H1 (cell line): ENCODE data around the gene SLC16A5. TPM values are rescaled to one million over a fixed set of nuclear protein-coding genes. Genes with fewer than 3 reads are reported as not detected.

ENCODE experiments used
- CTCF ChIA-PET: fragments of 300-600 bp; sonication (Branson Sonifier 250); formaldehyde crosslinking; loops from one replicate; lab custom pipeline; 2021; ENCODE audit not compliant: partially characterized antibody; lab: Charles Lee
- POLR2A ChIA-PET: fragments of 300-600 bp; sonication (Branson Sonifier 250); formaldehyde crosslinking; loops from one replicate; lab custom pipeline; 2021; ENCODE audit warnings: inconsistent platforms; ENCODE audit not compliant: partially characterized antibody; lab: Charles Lee
- DNase-seq, 2 experiments: peaks; one replicate each; pipeline versions ENCODE4 v3.0.0 to v3.0.0-alpha.2; 2010 to 2022; ENCODE audit warnings: low spot score in 2 of 2, low read depth in 1 of 2, mixed read lengths in 1 of 2
- FAIRE-seq: peaks from 2 replicates; lab custom pipeline; 2011; peaks lifted over from hg19 to GRCh38; lab: Jason Lieb, UNC
- H2AFZ ChIP-seq: 2 replicates; pipeline ENCODE4 v1.8.1; 2012; ENCODE audit warnings: low read length, inconsistent platforms
- H2AK5ac ChIP-seq: 2 replicates; pipeline ENCODE4 v1.6.1; 2013; ENCODE audit warnings: low read depth, low read length
- H2BK120ac ChIP-seq: replicated peaks from 2 replicates; pipeline ENCODE3; 2013; ENCODE audit warnings: low read depth, low read length, inconsistent platforms
- H2BK12ac ChIP-seq: 2 replicates; pipeline ENCODE4 v1.6.1; 2013; ENCODE audit warnings: low read depth, low read length
- H2BK15ac ChIP-seq: 2 replicates; pipeline ENCODE4 v1.6.1; 2013; ENCODE audit warnings: low read length
- H2BK20ac ChIP-seq: 2 replicates; pipeline ENCODE4 v1.6.1; 2013; ENCODE audit warnings: low read length
- H2BK5ac ChIP-seq: 2 replicates; pipeline ENCODE4 v1.6.1; 2013; ENCODE audit warnings: low read depth, low read length
- H3K14ac ChIP-seq: 2 replicates; pipeline ENCODE4 v1.6.1; 2013; ENCODE audit warnings: inconsistent platforms; ENCODE audit not compliant: insufficient read length
- H3K18ac ChIP-seq: 2 replicates; pipeline ENCODE4 v1.6.1; 2013; ENCODE audit warnings: low read length; ENCODE audit errors: extremely low read depth
- H3K23ac ChIP-seq: 2 replicates; pipeline ENCODE4 v1.6.1; 2013; ENCODE audit warnings: inconsistent platforms; ENCODE audit not compliant: insufficient read length
- H3K23me2 ChIP-seq: 2 replicates; pipeline ENCODE4 v1.6.1; 2013; ENCODE audit warnings: low read depth, low read length
- H3K27ac ChIP-seq: 2 replicates; pipeline ENCODE4 v1.6.1; 2011; ENCODE audit warnings: low read depth, low read length, inconsistent platforms
- H3K27me3 ChIP-seq, 4 experiments: replicated peaks in 1 of 4; 1 replicate in 1 of 4; 2 replicates in 3 of 4; pipeline versions ENCODE4 v1.6.1 to v1.8.1; 2011 to 2013; ENCODE audit warnings: low read length in 3 of 4, mild to moderate bottlenecking in 3 of 4, inconsistent platforms in 2 of 4, mixed read lengths in 2 of 4, moderate library complexity in 1 of 4; ENCODE audit not compliant: control insufficient read depth in 3 of 4, insufficient read depth in 3 of 4; ENCODE audit errors: extremely low read depth in 1 of 4
- H3K36me3 ChIP-seq, 4 experiments: 2 replicates each; pipeline versions ENCODE4 v1.6.1 to v1.8.1; 2011 to 2013; ENCODE audit warnings: mild to moderate bottlenecking in 4 of 4, low read length in 3 of 4, moderate library complexity in 2 of 4, control low read depth in 1 of 4, inconsistent platforms in 1 of 4; ENCODE audit not compliant: insufficient read depth in 4 of 4, control insufficient read depth in 2 of 4
- H3K4ac ChIP-seq: replicated peaks from 2 replicates; pipeline ENCODE3; 2013; ENCODE audit warnings: low read length, low read depth, mixed read lengths, inconsistent platforms; ENCODE audit not compliant: insufficient read length
- H3K4me1 ChIP-seq, 4 experiments: replicated peaks in 1 of 4; 1 replicate in 1 of 4; 2 replicates in 3 of 4; pipeline versions ENCODE4 v1.6.1 to v1.8.1; 2011 to 2013; ENCODE audit warnings: low read length in 3 of 4, inconsistent platforms in 2 of 4, mixed read lengths in 1 of 4; ENCODE audit not compliant: insufficient read depth in 4 of 4, control insufficient read depth in 3 of 4
- H3K4me2 ChIP-seq, 2 experiments: 2 replicates each; pipeline versions ENCODE4 v1.6.1 to v1.8.1; 2011 to 2013; ENCODE audit warnings: low read depth in 2 of 2, low read length in 2 of 2, control low read depth in 1 of 2, inconsistent platforms in 1 of 2, mild to moderate bottlenecking in 1 of 2; ENCODE audit not compliant: insufficient read depth in 1 of 2
- H3K4me3 ChIP-seq, 4 experiments: fragments of 200-600, 300-600 bp in 1 of 4; sonication (generic), shearing (Covaris generic), sonication (Bioruptor Twin) in 1 of 4; 2 replicates each; pipeline versions ENCODE4 v1.5.1 to v1.8.1; 2011 to 2016; ENCODE audit warnings: low read length in 4 of 4, low read depth in 3 of 4, control low read depth in 2 of 4, inconsistent platforms in 2 of 4, mild to moderate bottlenecking in 2 of 4, mixed read lengths in 1 of 4, moderate library complexity in 1 of 4; ENCODE audit not compliant: insufficient read depth in 2 of 4; ENCODE audit errors: extremely low read depth in 1 of 4
- H3K56ac ChIP-seq: replicated peaks from 2 replicates; pipeline ENCODE3; 2013; ENCODE audit warnings: low read depth, mild to moderate bottlenecking, mixed read lengths, low read length, inconsistent platforms; ENCODE audit not compliant: insufficient read length
- H3K79me1 ChIP-seq: 2 replicates; pipeline ENCODE4 v1.6.1; 2013; ENCODE audit warnings: low read depth, low read length, control low read depth
- H3K79me2 ChIP-seq, 2 experiments: 2 replicates each; pipeline versions ENCODE4 v1.6.1 to v1.8.1; 2012 to 2013; ENCODE audit warnings: low read length in 2 of 2, mild to moderate bottlenecking in 2 of 2, inconsistent platforms in 1 of 2; ENCODE audit not compliant: insufficient read depth in 2 of 2, control insufficient read depth in 1 of 2
- H3K9ac ChIP-seq, 4 experiments: replicated peaks in 1 of 4; 1 replicate in 1 of 4; 2 replicates in 3 of 4; pipeline versions ENCODE4 v1.6.1 to v1.8.1; 2011 to 2013; ENCODE audit warnings: low read depth in 3 of 4, low read length in 3 of 4, control low read depth in 2 of 4, mild to moderate bottlenecking in 2 of 4, moderate library complexity in 2 of 4, inconsistent platforms in 1 of 4; ENCODE audit errors: extremely low read depth in 1 of 4
- H3K9me3 ChIP-seq, 2 experiments: 2 replicates each; pipeline versions ENCODE4 v1.6.1 to v1.8.1; 2012 to 2013; ENCODE audit warnings: mild to moderate bottlenecking in 2 of 2, moderate library complexity in 2 of 2, control low read depth in 1 of 2, inconsistent platforms in 1 of 2, low read depth in 1 of 2, low read length in 1 of 2, mixed read lengths in 1 of 2; ENCODE audit not compliant: insufficient read depth in 2 of 2
- H4K20me1 ChIP-seq, 2 experiments: replicated peaks in 1 of 2; 2 replicates each; pipeline versions ENCODE3 to v1.8.1; 2011 to 2013; ENCODE audit warnings: inconsistent platforms in 2 of 2, low read length in 2 of 2, mild to moderate bottlenecking in 1 of 2; ENCODE audit not compliant: insufficient read depth in 2 of 2, control insufficient read depth in 1 of 2
- H4K5ac ChIP-seq: 2 replicates; pipeline ENCODE4 v1.6.1; 2013; ENCODE audit warnings: low read length, low read depth, mixed read lengths, inconsistent platforms; ENCODE audit not compliant: insufficient read length
- H4K8ac ChIP-seq: 2 replicates; pipeline ENCODE4 v1.8.0; 2013; ENCODE audit warnings: mild to moderate bottlenecking, moderate library complexity, low read length, inconsistent platforms; ENCODE audit not compliant: insufficient read depth; ENCODE audit errors: extremely low read depth
- H4K91ac ChIP-seq: replicated peaks from 2 replicates; pipeline ENCODE3; 2013; ENCODE audit warnings: low read length, mixed read lengths, inconsistent platforms; ENCODE audit not compliant: insufficient read length
- GABPA ChIP-seq: IDR thresholded peaks from 2 replicates; pipeline ENCODE4 v1.6.1; 2011; ENCODE audit warnings: mild to moderate bottlenecking, low read length, moderate library complexity, borderline replicate concordance; ENCODE audit not compliant: insufficient read depth
- NRF1 ChIP-seq: IDR thresholded peaks from 2 replicates; pipeline ENCODE4 v1.6.1; 2011; ENCODE audit warnings: mild to moderate bottlenecking, low read depth, low read length, improper control_type of control experiment
- POLR2A ChIP-seq, 2 experiments: IDR thresholded peaks; 1 replicate in 1 of 2; 2 replicates in 1 of 2; pipeline ENCODE4 v1.6.1; 2011; ENCODE audit warnings: low read depth in 2 of 2, low read length in 2 of 2, mild to moderate bottlenecking in 2 of 2; ENCODE audit errors: control extremely low read depth in 1 of 2
- SP1 ChIP-seq: IDR thresholded peaks from 2 replicates; pipeline ENCODE4 v1.6.1; 2011; ENCODE audit warnings: low read depth, low read length
- YY1 ChIP-seq: IDR thresholded peaks from 2 replicates; pipeline ENCODE4 v1.6.1; 2011; ENCODE audit warnings: low read depth, mild to moderate bottlenecking, low read length
- polyA plus RNA-seq, 7 experiments: library from polyadenylated mRNA; depleted of rRNA in 3 of 7; stranded (reverse) in 5 of 7; unstranded in 2 of 7; fragments of >200 nt in 5 of 7; fragments of 200-250 nt in 2 of 7; gene quantifications; 1 replicate in 5 of 7; 2 replicates in 1 of 7; 4 replicates in 1 of 7; pipeline versions ENCODE4 v1.2.1 to v1.2.3, GENCODE V29; 2011 to 2013; ENCODE audit warnings: missing spikeins in 2 of 7, mixed read lengths in 2 of 7
- total RNA-seq: library from RNA; stranded (reverse); fragmentation: NEBNext Ultra II Directional; extraction: Animal tissue kit (Norgen Biotek cat#: 25700); gene quantifications from 2 replicates; pipeline ENCODE4 v1.2.1, GENCODE V29; 2021
- TF ChIP-seq, protein P1 (sequence below): IDR thresholded peaks from 2 replicates; pipeline ENCODE4 v1.6.1; 2012; ENCODE audit warnings: inconsistent platforms
- TF ChIP-seq, protein P2 (sequence below): IDR thresholded peaks from 2 replicates; pipeline ENCODE4 v1.6.1; 2012; ENCODE audit warnings: low read length, inconsistent platforms

SLC16A5 gene
- total and polyA plus RNA-seq, 2 of the 8 experiments (the other 6 are each of a cell fraction or from before 2014, with no cell fraction given), result 17.1 to 34.7 TPM

DNA sequence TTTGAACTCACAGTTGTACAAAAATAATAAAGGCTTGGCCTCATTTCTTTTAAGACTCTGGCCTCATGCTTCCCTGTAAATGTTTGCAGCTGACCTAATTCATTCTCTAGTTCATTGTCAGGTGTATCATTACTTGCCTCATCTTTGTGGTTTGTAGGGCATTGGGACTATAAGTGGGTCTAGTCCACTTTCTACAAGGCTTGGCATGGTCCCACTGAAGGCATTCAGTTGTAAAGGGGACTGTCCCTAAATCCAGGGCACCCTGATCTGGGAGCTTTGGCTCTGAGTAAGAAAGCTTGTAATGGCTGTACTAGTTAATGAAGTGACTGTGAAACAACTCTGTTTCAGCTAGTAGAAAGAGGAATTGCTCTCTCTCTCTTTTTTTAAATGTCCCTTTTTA, 38.0 kb upstream of the SLC16A5 start:
- no peak overlapping the region for H2BK20ac ChIP-seq
- POLR2A ChIA-PET, result interaction anchor here (1.2 to 4.8 kb wide), 4 partner anchors 10 to 55 kb away, joined by 4 to 20 read pairs (median 6); partner anchors contain the start of gene MRPL58
- H2BK15ac ChIP-seq, result no peak overlapping the region
- H3K4me2 ChIP-seq, result no peak overlapping the region; a peak in 1 of 4 replicates
- CTCF ChIA-PET, result interaction anchor here (0.7 to 2.1 kb wide), 6 partner anchors 10 to 238 kb away, joined by 3 to 5 read pairs (median 3); no protein-coding TSS in a partner anchor
- H3K36me3 ChIP-seq, result peaks cover 2 to 44% (median 25%) of the 10 kb centered on the region in 4 experiments; a peak in 7 of 8 replicates
- H4K20me1 ChIP-seq, result peaks cover 4 to 5% of the 10 kb centered on the region in 2 experiments
- H3K4me1 ChIP-seq, result peaks cover 0 to 8% (median 1%) of the 10 kb centered on the region in 4 experiments; a peak in 3 of 7 replicates
- no peak overlapping the region for H3K14ac ChIP-seq
- no peak overlapping the region for H4K91ac ChIP-seq
- no peak overlapping the region for H3K56ac ChIP-seq
- H3K4me3 ChIP-seq, result no peak overlapping the region
- no peak overlapping the region for H3K9ac ChIP-seq
- peaks cover 6% of the 10 kb centered on the region; the same call in 1 of the 2 replicates for H3K79me1 ChIP-seq
- TF ChIP-seq NRF1 (no peak), POLR2A (IDR thresholded peaks at IDR 0.05; ENCODE audit: control extremely low read depth in 1 of 2, low read depth in 2 of 2, low read length in 2 of 2) (no peak), YY1 (no peak), GABPA (no peak), SP1 (no peak)
- TF ChIP-seq, protein P1, sequence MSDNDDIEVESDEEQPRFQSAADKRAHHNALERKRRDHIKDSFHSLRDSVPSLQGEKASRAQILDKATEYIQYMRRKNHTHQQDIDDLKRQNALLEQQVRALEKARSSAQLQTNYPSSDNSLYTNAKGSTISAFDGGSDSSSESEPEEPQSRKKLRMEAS, result no peak
- TF ChIP-seq, protein P2, sequence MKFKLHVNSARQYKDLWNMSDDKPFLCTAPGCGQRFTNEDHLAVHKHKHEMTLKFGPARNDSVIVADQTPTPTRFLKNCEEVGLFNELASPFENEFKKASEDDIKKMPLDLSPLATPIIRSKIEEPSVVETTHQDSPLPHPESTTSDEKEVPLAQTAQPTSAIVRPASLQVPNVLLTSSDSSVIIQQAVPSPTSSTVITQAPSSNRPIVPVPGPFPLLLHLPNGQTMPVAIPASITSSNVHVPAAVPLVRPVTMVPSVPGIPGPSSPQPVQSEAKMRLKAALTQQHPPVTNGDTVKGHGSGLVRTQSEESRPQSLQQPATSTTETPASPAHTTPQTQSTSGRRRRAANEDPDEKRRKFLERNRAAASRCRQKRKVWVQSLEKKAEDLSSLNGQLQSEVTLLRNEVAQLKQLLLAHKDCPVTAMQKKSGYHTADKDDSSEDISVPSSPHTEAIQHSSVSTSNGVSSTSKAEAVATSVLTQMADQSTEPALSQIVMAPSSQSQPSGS, result no peak
- no peak overlapping the region for H4K5ac ChIP-seq
- H3K27me3 ChIP-seq, result no peaks in the 10 kb centered on the region
- H4K8ac ChIP-seq, result no peak overlapping the region
- peaks cover 8 to 32% of the 10 kb centered on the region in 2 experiments for H3K79me2 ChIP-seq
- H3K18ac ChIP-seq, result no peak overlapping the region
- H3K27ac ChIP-seq, result no peak overlapping the region
- H2AFZ ChIP-seq, result no peak overlapping the region
- no peak overlapping the region for H2AK5ac ChIP-seq
- FAIRE-seq (no peak), DNase-seq (no peak)
- no peak overlapping the region for H3K4ac ChIP-seq
- no peaks in the 10 kb centered on the region for H3K9me3 ChIP-seq
- H2BK12ac ChIP-seq, result no peak overlapping the region
- H3K23ac ChIP-seq, result no peak overlapping the region
- no peak overlapping the region for H2BK5ac ChIP-seq
- H3K23me2 ChIP-seq, result no peaks in the 10 kb centered on the region; the same call in 1 of the 2 replicates
- no peak overlapping the region for H2BK120ac ChIP-seq
